ENCODE data around the gene SRP72. TPM values are rescaled to one million over a fixed set of nuclear protein-coding genes. Genes with fewer than 3 reads are reported as not detected.

SRP72 gene
- total RNA-seq, 1 donor from 2014 or later = 43.3 TPM

GRCh38 chr4:56465599-56466295 is 1.7 kb upstream of the SRP72 start:
- DNase-seq = no peak

GRCh38 chr4:56466296-56466761 is 1.1 kb upstream of the SRP72 start:
- DNase-seq = peak; percentile 8

GRCh38 chr4:56466910-56467283 is 520 bp upstream of the SRP72 start:
- peak; percentile 41 for DNase-seq

GRCh38 chr4:56468097-56468422 is 643 bp downstream of the SRP72 start:
- DNase-seq = peak; percentile 65

GRCh38 chr4:56469489-56470210 is 2.2 kb downstream of the SRP72 start:
- no peak for DNase-seq

GRCh38 chr4:56475917-56476316 is 8.5 kb downstream of the SRP72 start:
- DNase-seq = no peak

GRCh38 chr4:56477192-56477702 is 9.8 kb downstream of the SRP72 start:
- DNase-seq = no peak

- no peak for DNase-seq
These were observed 13.3 kb downstream of the SRP72 start for GRCh38 chr4:56480691-56481090.

- no peak for DNase-seq
These were observed 28.8 kb downstream of the SRP72 start for GRCh38 chr4:56496241-56496640.

GRCh38 chr4:56505269-56506130 is 38.1 kb downstream of the SRP72 start, which contains the start of gene ARL9:
TSS of gene ARL9 (plus strand) at chr4:56505791. CDS start at chr4:56505863, 72 bp downstream.
- DNase-seq = peak; percentile 59

- peak; percentile 8 for DNase-seq
These were observed 43.7 kb downstream of the SRP72 start for GRCh38 chr4:56511098-56511497.

GRCh38 chr4:56512166-56512565 is 44.7 kb downstream of the SRP72 start:
- DNase-seq = no peak

GRCh38 chr4:56513517-56513916 is 46.1 kb downstream of the SRP72 start:
- DNase-seq = no peak

GRCh38 chr4:56530269-56531148 is 63.1 kb downstream of the SRP72 start:
- peak; percentile 87 for DNase-seq

GRCh38 chr4:56531149-56531770 is 63.8 kb downstream of the SRP72 start:
- no peak for DNase-seq

- DNase-seq = no peak
These were observed 64.4 kb downstream of the SRP72 start for GRCh38 chr4:56531823-56532222.

- DNase-seq = no peak
These were observed 64.8 kb downstream of the SRP72 start for GRCh38 chr4:56532239-56532638.

GRCh38 chr4:56535915-56536314 is 68.5 kb downstream of the SRP72 start:
- DNase-seq = no peak

- no peak for DNase-seq
These were observed 69.7 kb downstream of the SRP72 start for GRCh38 chr4:56537147-56537546.

GRCh38 chr4:56540826-56541225 is 73.4 kb downstream of the SRP72 start:
- no peak for DNase-seq

- peak; percentile 91 for DNase-seq
These were observed 77.2 kb downstream of the SRP72 start for GRCh38 chr4:56544573-56545131.

Data from tongue (tissue), 2 donors.